GM12892 (cell line): ENCODE results near the gene UGT1A10.

Source experiments
- POLR2A ChIP-seq: IDR thresholded peaks from 2 replicates; pipeline ENCODE4 v1.6.1; 2011; ENCODE audit warnings: low read depth, low read length, control low read depth
- POLR2AphosphoS5 ChIP-seq: IDR thresholded peaks from 2 replicates; pipeline ENCODE4 v1.6.1; 2011; ENCODE audit warnings: low read depth, low read length, control low read depth

GRCh38 chr2:233814056-233814835 lies 178.0 kb downstream of the UGT1A10 start:
- no peak for TF ChIP-seq POLR2AphosphoS5
- no peak for TF ChIP-seq POLR2A
